GM19463 (cell line): ENCODE data around the gene MCAM.

ENCODE experiments used
- ATAC-seq: cut with Tn5 transposase; IDR thresholded peaks from one replicate; pipeline ENCODE4 v1.9.1; 2021; ENCODE audit warnings: mild to moderate bottlenecking, moderate library complexity; ENCODE audit not compliant: unreplicated experiment

MCAM gene

GRCh38 chr11:119267645-119268044 is 49.3 kb downstream of the MCAM start:
- no peak for ATAC-seq

DNA sequence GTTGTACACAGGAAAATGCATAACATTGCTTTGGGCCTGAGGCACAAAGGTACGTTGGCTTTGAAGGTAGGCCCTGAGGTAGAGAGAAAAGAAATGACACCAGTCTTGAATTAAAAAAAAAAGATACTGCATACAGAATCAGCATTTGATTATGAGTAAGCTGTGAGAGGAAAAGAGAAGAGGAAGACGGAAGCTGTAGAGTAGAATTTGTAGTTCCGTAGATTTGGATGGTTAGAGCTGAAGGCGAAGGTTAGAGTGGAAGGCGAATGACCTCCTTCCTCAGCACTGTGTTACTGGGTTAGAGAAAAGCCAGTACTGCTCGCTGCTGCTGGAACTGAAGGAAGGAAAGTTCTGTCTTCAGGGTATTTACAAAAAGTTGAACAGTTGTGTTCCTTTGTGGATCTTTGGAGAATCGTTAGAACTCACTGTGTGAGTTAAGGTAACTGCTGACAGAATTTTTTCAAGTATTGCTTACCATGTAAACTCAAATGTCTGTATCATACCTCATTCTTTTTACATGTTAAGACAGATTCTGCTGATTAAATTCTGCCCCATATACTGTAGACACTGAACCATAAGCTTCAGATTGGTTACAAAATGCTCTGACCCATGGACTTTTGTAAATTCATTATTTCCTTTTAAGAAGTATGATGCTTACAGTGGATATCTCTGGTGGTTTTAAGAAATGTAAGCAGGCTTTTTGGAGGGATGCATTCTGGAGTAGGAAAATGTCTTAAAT is 50.2 kb downstream of the MCAM start:
- no peak for ATAC-seq

DNA sequence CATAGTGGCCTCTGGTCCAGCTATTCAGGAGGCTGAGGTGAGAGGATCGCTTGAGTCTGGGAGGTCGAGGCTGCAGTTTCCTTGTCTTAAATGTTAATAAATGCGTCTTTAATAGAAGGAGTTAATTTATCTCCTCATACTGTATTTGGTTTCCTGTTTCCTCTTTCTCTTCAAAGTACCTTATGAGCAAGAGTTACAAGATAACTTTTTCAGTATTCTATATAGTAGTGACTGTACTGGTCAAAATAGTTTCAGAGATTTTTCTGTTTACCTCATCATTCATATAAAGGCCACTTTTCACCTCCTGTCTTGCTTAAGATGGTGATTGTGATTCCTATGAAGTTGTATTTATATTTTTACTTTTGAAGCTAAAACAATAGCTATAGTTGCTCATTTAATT is 50.9 kb downstream of the MCAM start:
- no peak for ATAC-seq

- ATAC-seq, result no peak
Measured at GRCh38 chr11:119263352-119263940, 53.5 kb downstream of the MCAM start.

GRCh38 chr11:119262668-119263351 is 54.1 kb downstream of the MCAM start:
- no peak for ATAC-seq

DNA sequence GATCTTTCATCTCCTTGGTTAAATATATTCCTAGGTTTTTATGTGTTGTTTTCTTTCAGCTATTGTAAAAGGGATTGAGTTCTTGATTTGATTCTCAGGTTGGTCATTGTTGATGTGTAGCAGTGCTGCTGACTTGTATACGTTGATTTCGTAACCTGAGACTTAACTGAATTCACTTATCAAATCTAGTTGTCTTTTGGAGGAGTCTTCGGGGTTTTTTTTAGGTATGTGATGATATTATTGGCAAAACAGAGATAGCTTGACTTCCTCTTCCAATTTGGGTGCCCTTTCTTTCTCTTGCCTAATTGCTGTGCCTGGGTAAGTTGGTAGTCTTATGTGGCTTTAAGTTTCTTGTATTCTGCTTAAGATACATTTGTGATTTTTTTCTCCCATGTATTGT is 57.9 kb downstream of the MCAM start:
- ATAC-seq, result no peak
